HepG2 (cell line): ENCODE results near the gene C20orf204. TPM values are rescaled to one million over a fixed set of nuclear protein-coding genes. Genes with fewer than 3 reads are reported as not detected.

Experiments
- BRD4 ChIP-seq: sonication (generic); formaldehyde crosslinking; IDR thresholded peaks from 2 replicates; pipeline ENCODE4 v1.4.0; 2020; ENCODE audit warnings: missing genetic modification reagents
- CBX5 ChIP-seq: sonication (generic); formaldehyde crosslinking; IDR thresholded peaks from 2 replicates; pipeline ENCODE4 v1.4.0; 2020; ENCODE audit warnings: missing genetic modification reagents, borderline replicate concordance
- CEBPB ChIP-seq: IDR thresholded peaks from 2 replicates; pipeline ENCODE4 v1.6.1; 2011; ENCODE audit warnings: low read depth, low read length, improper control_type of control experiment, borderline replicate concordance
- CREM ChIP-seq, 2 experiments: sonication (generic) in 1 of 2; formaldehyde crosslinking in 1 of 2; IDR thresholded peaks; 2 replicates each; pipeline versions ENCODE4 v1.4.0 to v1.6.1; 2016 to 2020; ENCODE audit warnings: antibody characterized with exemption in 1 of 2, mild to moderate bottlenecking in 1 of 2, missing genetic modification reagents in 1 of 2
- E2F1 ChIP-seq: sonication (generic); formaldehyde crosslinking; IDR thresholded peaks from 2 replicates; pipeline ENCODE4 v1.5.0; 2020; ENCODE audit warnings: missing genetic modification reagents
- ELF3 ChIP-seq: IDR thresholded peaks from 2 replicates; pipeline ENCODE4 v1.6.1; 2016; ENCODE audit warnings: missing genetic modification reagents, missing compliant biosample characterization
- FOXK1 ChIP-seq: sonication (generic); formaldehyde crosslinking; IDR thresholded peaks from 2 replicates; pipeline ENCODE4 v1.4.0; 2020; ENCODE audit warnings: low read depth, missing genetic modification reagents, borderline replicate concordance
- HCFC1 ChIP-seq: fragments of 150-350 bp; IDR thresholded peaks from 2 replicates; pipeline ENCODE4 v1.6.1; 2014; ENCODE audit warnings: low read depth, low read length
- KLF13 ChIP-seq: sonication (generic); formaldehyde crosslinking; IDR thresholded peaks from 2 replicates; pipeline ENCODE4 v1.4.0; 2020; ENCODE audit warnings: mild to moderate bottlenecking, missing genetic modification reagents
- KLF16 ChIP-seq, 2 experiments: sonication (generic) in 1 of 2; formaldehyde crosslinking in 1 of 2; IDR thresholded peaks; 2 replicates each; pipeline versions ENCODE4 v1.6.1 to v1.8.0; 2016 to 2023; ENCODE audit warnings: missing genetic modification reagents in 2 of 2, missing compliant biosample characterization in 1 of 2
- MBD4 ChIP-seq: IDR thresholded peaks from 2 replicates; pipeline ENCODE4 v1.6.1; 2012; ENCODE audit warnings: low read length, inconsistent platforms, borderline replicate concordance
- SIN3A ChIP-seq: IDR thresholded peaks from 2 replicates; pipeline ENCODE4 v1.6.1; 2011; ENCODE audit warnings: low read depth, mild to moderate bottlenecking, control low read depth, low read length, borderline replicate concordance
- SRSF1 ChIP-seq: fragments of 200-400 bp; formaldehyde crosslinking; optimal IDR thresholded peaks from 2 replicates; pipeline ENCODE3; 2017; ENCODE audit warnings: mild to moderate bottlenecking, low read depth, low read length, moderate library complexity
- ZBTB42 ChIP-seq: sonication (generic); formaldehyde crosslinking; IDR thresholded peaks from 2 replicates; pipeline ENCODE4 v1.5.0; 2020; ENCODE audit warnings: mild to moderate bottlenecking, missing genetic modification reagents
- ZFAT ChIP-seq: sonication (generic); formaldehyde crosslinking; conservative IDR thresholded peaks from 2 replicates; pipeline ENCODE4 v1.8.1; 2023; ENCODE audit warnings: missing genetic modification reagents, inconsistent platforms
- ZNF556 ChIP-seq: sonication (generic); formaldehyde crosslinking; IDR thresholded peaks from 2 replicates; pipeline ENCODE4 v1.4.0; 2020; ENCODE audit warnings: mild to moderate bottlenecking, missing genetic modification reagents, borderline replicate concordance
- ZNF574 ChIP-seq: sonication (generic); formaldehyde crosslinking; IDR thresholded peaks from 2 replicates; pipeline ENCODE4 v1.4.0; 2020; ENCODE audit warnings: missing genetic modification reagents
- ZNF713 ChIP-seq: sonication (generic); formaldehyde crosslinking; IDR thresholded peaks from 2 replicates; pipeline ENCODE4 v1.4.0; 2020; ENCODE audit warnings: mild to moderate bottlenecking, missing genetic modification reagents
- ZNF768 ChIP-seq: sonication (generic); formaldehyde crosslinking; IDR thresholded peaks from 2 replicates; pipeline ENCODE4 v1.4.0; 2020; ENCODE audit warnings: missing genetic modification reagents
- ZNF782 ChIP-seq: sonication (generic); formaldehyde crosslinking; IDR thresholded peaks from 2 replicates; pipeline ENCODE4 v1.4.0; 2020; ENCODE audit warnings: missing genetic modification reagents, mild to moderate bottlenecking, borderline replicate concordance
- polyA plus RNA-seq, 8 experiments: library from polyadenylated mRNA; depleted of rRNA in 3 of 8; stranded (reverse) in 7 of 8; unstranded in 1 of 8; fragments of >200 nt; fragmentation: Illumina TruSeq in 4 of 8; extraction: Trizol in 4 of 8; gene quantifications; 2 replicates each; pipeline versions ENCODE4 v1.2.1 to v1.2.3, GENCODE V29; 2011 to 2016; ENCODE audit warnings: low read depth in 4 of 8, missing spikeins in 1 of 8, mixed read lengths in 1 of 8; ENCODE audit not compliant: insufficient read depth in 1 of 8
- total RNA-seq, 5 experiments: library from RNA; depleted of rRNA; stranded (reverse); fragments of >200 nt; fragmentation: Illumina TruSeq; extraction: Trizol; gene quantifications; 2 replicates each; pipeline ENCODE4 v1.2.3, GENCODE V29; 2016; ENCODE audit warnings: low read depth in 1 of 5
- TF ChIP-seq, protein P1 (sequence below): sonication (generic); formaldehyde crosslinking; IDR thresholded peaks from 2 replicates; pipeline ENCODE4 v1.4.0; 2020; ENCODE audit warnings: missing genetic modification reagents
- TF ChIP-seq, protein P2 (sequence below): IDR thresholded peaks from 2 replicates; pipeline ENCODE4 v1.6.1; 2016

Gene C20orf204
- total and polyA plus RNA-seq, 2 of the 13 experiments (the other 11 are each of a cell fraction or from before 2014, with no cell fraction given), result 22.1 to 80.0 TPM

DNA sequence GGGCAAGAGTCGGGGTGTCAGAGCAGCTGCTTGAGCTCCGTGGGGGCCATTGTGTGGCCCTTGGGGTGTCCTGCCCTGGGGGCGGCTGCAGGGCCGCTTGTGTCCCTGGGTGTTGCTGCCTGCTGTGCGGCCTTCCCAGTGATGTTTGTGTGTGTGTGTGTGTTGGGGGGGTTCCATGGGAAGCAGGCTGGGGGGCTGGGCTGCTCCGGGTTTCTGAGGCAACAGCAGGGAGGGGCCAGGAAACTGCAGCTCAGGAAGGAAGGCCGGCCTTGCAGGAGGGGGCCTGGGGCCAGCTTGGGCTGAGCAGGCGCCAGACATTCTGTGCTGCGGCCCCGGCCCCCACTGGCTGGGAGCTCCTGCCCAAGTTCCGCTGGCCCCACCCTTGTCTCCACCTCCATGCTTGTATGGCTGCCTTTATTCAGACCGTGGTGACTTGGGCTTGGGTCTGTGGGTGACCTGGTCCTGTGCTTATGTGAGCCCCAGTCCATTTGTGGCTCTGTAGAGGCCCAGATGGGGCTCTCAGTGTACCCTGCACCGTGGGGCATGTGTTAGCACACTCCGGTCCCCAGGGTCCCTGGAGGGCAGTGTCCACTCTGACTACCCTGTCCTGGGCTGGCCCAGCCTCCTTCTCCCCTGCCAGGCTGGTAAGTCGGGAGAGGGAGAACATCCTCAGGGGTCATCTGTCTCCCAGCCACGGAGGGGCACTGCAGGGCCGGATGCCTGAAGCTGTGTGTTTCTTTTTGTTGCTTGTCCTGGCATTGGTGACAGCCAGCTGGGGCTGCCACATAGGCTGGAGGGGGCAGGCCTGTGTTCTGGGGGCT, 18.1 kb downstream of the C20orf204 start (continued):
- no peak for TF ChIP-seq ZBTB42 (CRISPR knock-in tag)
- TF ChIP-seq KLF16 (CRISPR knock-in tag; IDR thresholded peaks at IDR 0.05), result peak in 1 of 2 experiments; percentile 94; a peak in 2 of 4 replicates
- peak; percentile 90; the same call in 1 of the 2 replicates for TF ChIP-seq CBX5 (CRISPR knock-in tag)
- TF ChIP-seq CREM (IDR thresholded peaks at IDR 0.05), result peak; percentile 66
- no peak for TF ChIP-seq CREM (CRISPR knock-in tag; IDR thresholded peaks at IDR 0.05)
- peak; percentile 91 for TF ChIP-seq SIN3A
- TF ChIP-seq SRSF1, result peak; percentile 98
- TF ChIP-seq FOXK1, result peak; percentile 78; the same call in 1 of the 2 replicates
- TF ChIP-seq BRD4 (CRISPR knock-in tag), result no peak; the same call in 1 of the 2 replicates
- 0 out of 2 replicates have a peak, but pooled peaks have one; percentile 12 for TF ChIP-seq CEBPB
- no peak; the same call in 1 of the 2 replicates for TF ChIP-seq ZNF556 (CRISPR knock-in tag)
- no peak for TF ChIP-seq E2F1 (CRISPR knock-in tag)
- TF ChIP-seq, protein P1, sequence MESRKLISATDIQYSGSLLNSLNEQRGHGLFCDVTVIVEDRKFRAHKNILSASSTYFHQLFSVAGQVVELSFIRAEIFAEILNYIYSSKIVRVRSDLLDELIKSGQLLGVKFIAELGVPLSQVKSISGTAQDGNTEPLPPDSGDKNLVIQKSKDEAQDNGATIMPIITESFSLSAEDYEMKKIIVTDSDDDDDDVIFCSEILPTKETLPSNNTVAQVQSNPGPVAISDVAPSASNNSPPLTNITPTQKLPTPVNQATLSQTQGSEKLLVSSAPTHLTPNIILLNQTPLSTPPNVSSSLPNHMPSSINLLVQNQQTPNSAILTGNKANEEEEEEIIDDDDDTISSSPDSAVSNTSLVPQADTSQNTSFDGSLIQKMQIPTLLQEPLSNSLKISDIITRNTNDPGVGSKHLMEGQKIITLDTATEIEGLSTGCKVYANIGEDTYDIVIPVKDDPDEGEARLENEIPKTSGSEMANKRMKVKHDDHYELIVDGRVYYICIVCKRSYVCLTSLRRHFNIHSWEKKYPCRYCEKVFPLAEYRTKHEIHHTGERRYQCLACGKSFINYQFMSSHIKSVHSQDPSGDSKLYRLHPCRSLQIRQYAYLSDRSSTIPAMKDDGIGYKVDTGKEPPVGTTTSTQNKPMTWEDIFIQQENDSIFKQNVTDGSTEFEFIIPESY, result no peak
- TF ChIP-seq ZNF574, result peak; percentile 95
- no peak; the same call in 1 of the 2 replicates for TF ChIP-seq KLF13 (CRISPR knock-in tag)
- TF ChIP-seq ZNF713, result peak; percentile 66; the same call in 1 of the 2 replicates
- peak; percentile 87 for TF ChIP-seq ELF3 (CRISPR knock-in tag)
- TF ChIP-seq, protein P2, sequence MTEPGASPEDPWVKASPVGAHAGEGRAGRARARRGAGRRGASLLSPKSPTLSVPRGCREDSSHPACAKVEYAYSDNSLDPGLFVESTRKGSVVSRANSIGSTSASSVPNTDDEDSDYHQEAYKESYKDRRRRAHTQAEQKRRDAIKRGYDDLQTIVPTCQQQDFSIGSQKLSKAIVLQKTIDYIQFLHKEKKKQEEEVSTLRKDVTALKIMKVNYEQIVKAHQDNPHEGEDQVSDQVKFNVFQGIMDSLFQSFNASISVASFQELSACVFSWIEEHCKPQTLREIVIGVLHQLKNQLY, result peak; percentile 44; the same call in 1 of the 2 replicates
- no peak; the same call in 1 of the 2 replicates for TF ChIP-seq HCFC1
- TF ChIP-seq MBD4, result no peak
- no peak for TF ChIP-seq ZFAT (CRISPR knock-in tag)
- no peak for TF ChIP-seq ZNF782 (CRISPR knock-in tag)
- peak; percentile 90 for TF ChIP-seq ZNF768
